A549 (cell line): ENCODE results near the gene MMS19. TPM values are rescaled to one million over a fixed set of nuclear protein-coding genes. Genes with fewer than 3 reads are reported as not detected.

Experiments
- ATAC-seq, 2 experiments: fragments of 200-7000 bp in 1 of 2; fragments of >200 bp in 1 of 2; cut with Nextera tagmentation in 1 of 2; cut with Tn5 transposase in 1 of 2; 3 replicates each; pipeline versions ENCODE4 v1.8.0 to v1.9.1; 2018 to 2020; ENCODE audit warnings: mild to moderate bottlenecking in 1 of 2, moderate library complexity in 1 of 2
- CTCF ChIA-PET: fragments of 300-600 bp; sonication (Branson Sonifier 250); formaldehyde crosslinking; extraction: SDS; loops from one replicate; lab custom pipeline; 2021; ENCODE audit warnings: antibody characterized with exemption, inconsistent platforms; lab: Yijun Ruan, JAX
- POLR2A ChIA-PET: fragments of 350-600 bp; formaldehyde crosslinking; extraction: SDS; loops from one replicate; lab custom pipeline; 2021; ENCODE audit warnings: antibody characterized with exemption, inconsistent platforms; lab: Yijun Ruan, JAX
- DNase-seq, 2 experiments: peaks; one replicate each; pipeline versions ENCODE4 v3.0.0 to v3.0.0-alpha.2; 2011 to 2016; ENCODE audit warnings: low read depth in 1 of 2, low spot score in 1 of 2
- FAIRE-seq: peaks from 2 replicates; lab custom pipeline; 2011; peaks lifted over from hg19 to GRCh38; lab: Jason Lieb, UNC
- H3K27ac ChIP-seq, 2 experiments: fragments of >200 bp; sonication (Bioruptor Twin); formaldehyde crosslinking; 3 replicates each; pipeline ENCODE4 v1.5.1; 2016 to 2017
- H3K4me1 ChIP-seq: fragments of >200 bp; sonication (Bioruptor Twin); formaldehyde crosslinking; 3 replicates; pipeline ENCODE4 v1.6.1; 2016
- H3K4me2 ChIP-seq: fragments of >200 bp; sonication (Bioruptor Twin); formaldehyde crosslinking; 3 replicates; pipeline ENCODE4 v1.6.1; 2016
- H3K4me3 ChIP-seq: fragments of >200 bp; sonication (Bioruptor Twin); formaldehyde crosslinking; 3 replicates; pipeline ENCODE4 v1.5.1; 2016
- H3K9me3 ChIP-seq: fragments of >200 bp; sonication (Bioruptor Twin); formaldehyde crosslinking; 3 replicates; pipeline ENCODE4 v1.6.1; 2016
- CBX8 ChIP-seq: fragments of 200-600 bp; sonication (generic); IDR thresholded peaks from 2 replicates; pipeline ENCODE4 v1.6.1; 2016
- CEBPB ChIP-seq, 2 experiments: fragments of >200 bp in 1 of 2; sonication (Bioruptor Twin) in 1 of 2; formaldehyde crosslinking in 1 of 2; IDR thresholded peaks; 2 replicates each; pipeline ENCODE4 v1.6.1; 2012 to 2016
- CHD2 ChIP-seq: fragments of 150-350 bp; IDR thresholded peaks from 2 replicates; pipeline ENCODE4 v1.6.1; 2014; ENCODE audit warnings: low read length; ENCODE audit not compliant: partially characterized antibody
- CHD4 ChIP-seq: fragments of 200-600 bp; sonication (generic); IDR thresholded peaks from 2 replicates; pipeline ENCODE4 v1.6.1; 2016; ENCODE audit warnings: antibody characterized with exemption, mild to moderate bottlenecking, borderline replicate concordance
- EHMT2 ChIP-seq: fragments of 200-600 bp; sonication (generic); IDR thresholded peaks from 2 replicates; pipeline ENCODE4 v1.6.1; 2016; ENCODE audit warnings: antibody characterized with exemption, low read depth, mild to moderate bottlenecking, moderate library complexity
- EP300 ChIP-seq, 2 experiments: fragments of >200 bp; sonication (Bioruptor Twin); formaldehyde crosslinking; IDR thresholded peaks; 2 replicates in 1 of 2; 3 replicates in 1 of 2; pipeline ENCODE4 v1.6.1; 2016 to 2017
- FOSL2 ChIP-seq, 2 experiments: fragments of 450-650 bp in 1 of 2; fragments of >200 bp in 1 of 2; sonication (Bioruptor Twin) in 1 of 2; formaldehyde crosslinking; IDR thresholded peaks; 2 replicates each; pipeline versions ENCODE4 v1.5.0 to v1.6.1; 2016 to 2020; ENCODE audit warnings: mild to moderate bottlenecking in 1 of 2, moderate library complexity in 1 of 2
- GATA3 ChIP-seq: IDR thresholded peaks from 2 replicates; pipeline ENCODE4 v1.6.1; 2012; ENCODE audit warnings: borderline replicate concordance
- HDAC2 ChIP-seq: fragments of 200-600 bp; sonication (generic); IDR thresholded peaks from 2 replicates; pipeline ENCODE4 v1.6.1; 2016
- HEYL ChIP-seq: fragments of 250-450 bp; sonication (Bioruptor Pico); IDR thresholded peaks from 2 replicates; pipeline ENCODE4 v1.8.0; 2021; ENCODE audit warnings: mild to moderate bottlenecking, moderate library complexity
- HOXB13 ChIP-seq: fragments of 250-450 bp; sonication (Bioruptor Pico); IDR thresholded peaks from 2 replicates; pipeline ENCODE4 v1.5.0; 2020; ENCODE audit warnings: low read depth, mild to moderate bottlenecking, moderate library complexity
- JUNB ChIP-seq: fragments of >200 bp; sonication (Bioruptor Twin); formaldehyde crosslinking; IDR thresholded peaks from 2 replicates; pipeline ENCODE4 v1.6.1; 2016
- MAFK ChIP-seq: fragments of 450-650 bp; IDR thresholded peaks from 2 replicates; pipeline ENCODE4 v1.6.1; 2014; ENCODE audit not compliant: partially characterized antibody
- MAZ ChIP-seq: fragments of 150-350 bp; IDR thresholded peaks from 2 replicates; pipeline ENCODE4 v1.6.1; 2014; ENCODE audit warnings: antibody characterized with exemption, low read depth, low read length, borderline replicate concordance
- NPAS2 ChIP-seq: fragments of 250-450 bp; sonication (Bioruptor Pico); IDR thresholded peaks from 2 replicates; pipeline ENCODE4 v1.8.0; 2022; ENCODE audit warnings: mild to moderate bottlenecking, moderate library complexity, borderline replicate concordance
- NR3C1 ChIP-seq: fragments of >200 bp; sonication (Bioruptor Twin); formaldehyde crosslinking; IDR thresholded peaks from 3 replicates; pipeline ENCODE4 v1.6.1; 2017
- POLR2AphosphoS2 ChIP-seq: conservative IDR thresholded peaks from 2 replicates; pipeline ENCODE4 v1.6.1; 2012; ENCODE audit warnings: low read length, improper control_type of control experiment, inconsistent platforms
- RAD21 ChIP-seq, 2 experiments: fragments of >200 bp in 1 of 2; sonication (Bioruptor Twin) in 1 of 2; formaldehyde crosslinking in 1 of 2; IDR thresholded peaks in 1 of 2; conservative IDR thresholded peaks in 1 of 2; 2 replicates in 1 of 2; 3 replicates in 1 of 2; pipeline ENCODE4 v1.6.1; 2012 to 2018; ENCODE audit warnings: inconsistent platforms in 1 of 2
- RARB ChIP-seq: fragments of 250-450 bp; sonication (Bioruptor Pico); IDR thresholded peaks from 2 replicates; pipeline ENCODE4 v1.8.0; 2021; ENCODE audit warnings: mild to moderate bottlenecking, moderate library complexity
- RFX5 ChIP-seq: fragments of 450-650 bp; IDR thresholded peaks from 2 replicates; pipeline ENCODE4 v1.7.1; 2014; ENCODE audit warnings: antibody characterized with exemption, mild to moderate bottlenecking, moderate library complexity
- RNF2 ChIP-seq: fragments of 200-600 bp; sonication (generic); IDR thresholded peaks from 2 replicates; pipeline ENCODE4 v1.6.1; 2016; ENCODE audit warnings: low read depth, mild to moderate bottlenecking, antibody characterized with exemption, moderate library complexity, borderline replicate concordance
- TFCP2L1 ChIP-seq: fragments of 250-450 bp; sonication (Bioruptor Pico); IDR thresholded peaks from 2 replicates; pipeline ENCODE4 v1.5.0; 2021; ENCODE audit warnings: mild to moderate bottlenecking
- ZFP36 ChIP-seq: fragments of 450-650 bp; IDR thresholded peaks from 2 replicates; pipeline ENCODE4 v1.6.1; 2014; ENCODE audit warnings: borderline replicate concordance; ENCODE audit not compliant: partially characterized antibody
- WGBS: methylation state at CpG from one replicate; pipeline ENCODE4 v1.1.6; 2017; ENCODE audit errors: missing lambda C conversion rate; 5-methylcytosine and 5-hydroxymethylcytosine counted together
- polyA plus RNA-seq, 4 experiments: library from polyadenylated mRNA; depleted of rRNA in 3 of 4; stranded (reverse); fragments of >200 nt; fragmentation: RNase III in 1 of 4; extraction: RNeasy Plus Mini Kit Qiagen cat#74134 plus additional on column Dnase treatment in 1 of 4; gene quantifications; 2 replicates in 3 of 4; 3 replicates in 1 of 4; pipeline ENCODE4 v1.2.3, GENCODE V29; 2011 to 2017
- TF ChIP-seq, protein P1 (sequence below): IDR thresholded peaks from 2 replicates; pipeline ENCODE4 v1.6.1; 2012
- TF ChIP-seq, protein P2 (sequence below): fragments of >200 bp; sonication (Bioruptor Twin); formaldehyde crosslinking; IDR thresholded peaks from 3 replicates; pipeline ENCODE4 v1.5.1; 2016
- TF ChIP-seq, protein P3 (sequence below): IDR thresholded peaks from 2 replicates; pipeline ENCODE4 v1.6.1; 2012
- TF ChIP-seq, protein P4 (sequence below): IDR thresholded peaks from 2 replicates; pipeline ENCODE4 v1.6.1; 2012; ENCODE audit warnings: low read depth, borderline replicate concordance
- TF ChIP-seq, protein P5 (sequence below): fragments of >200 bp; sonication (Bioruptor Twin); formaldehyde crosslinking; IDR thresholded peaks from 2 replicates; pipeline ENCODE4 v1.6.1; 2016
- TF ChIP-seq, protein P6 (sequence below): fragments of 250-450 bp; sonication (Bioruptor Pico); IDR thresholded peaks from 2 replicates; pipeline ENCODE4 v1.5.0; 2020; ENCODE audit warnings: low read depth, mild to moderate bottlenecking, moderate library complexity
- TF ChIP-seq, protein P7 (sequence below): fragments of >200 bp; sonication (Bioruptor Twin); formaldehyde crosslinking; IDR thresholded peaks from 3 replicates; pipeline ENCODE4 v1.6.1; 2016

MMS19 gene
- polyA plus RNA-seq, 2 of the 4 experiments (the other 2 are of a cell fraction) = 60.6 to 65.6 TPM

DNA sequence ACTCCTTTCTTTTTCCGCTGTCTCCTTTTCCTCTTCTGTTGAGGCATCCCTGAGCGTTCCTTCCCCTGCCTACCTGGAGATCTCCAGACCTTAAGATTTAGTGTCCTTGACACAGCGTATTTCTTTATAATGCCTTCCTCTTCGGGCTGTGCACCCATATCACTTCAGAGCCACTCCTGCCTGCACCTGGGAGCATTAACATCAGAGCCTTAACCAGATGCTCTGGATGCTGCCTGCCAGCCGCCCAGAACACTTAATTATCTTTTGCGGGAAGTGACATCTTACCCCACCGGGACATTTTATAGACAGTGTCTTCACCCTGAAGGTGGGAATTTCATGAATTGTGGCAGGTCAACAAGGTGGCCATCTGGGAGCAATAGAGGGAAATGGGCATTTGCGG, 24.7 kb upstream of the MMS19 start:
- TF ChIP-seq, protein P1, sequence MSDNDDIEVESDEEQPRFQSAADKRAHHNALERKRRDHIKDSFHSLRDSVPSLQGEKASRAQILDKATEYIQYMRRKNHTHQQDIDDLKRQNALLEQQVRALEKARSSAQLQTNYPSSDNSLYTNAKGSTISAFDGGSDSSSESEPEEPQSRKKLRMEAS = no peak
- TF ChIP-seq POLR2AphosphoS2 (no peak), NPAS2 (no peak), NR3C1 (no peak), ZFP36 (no peak)
- TF ChIP-seq, protein P2, sequence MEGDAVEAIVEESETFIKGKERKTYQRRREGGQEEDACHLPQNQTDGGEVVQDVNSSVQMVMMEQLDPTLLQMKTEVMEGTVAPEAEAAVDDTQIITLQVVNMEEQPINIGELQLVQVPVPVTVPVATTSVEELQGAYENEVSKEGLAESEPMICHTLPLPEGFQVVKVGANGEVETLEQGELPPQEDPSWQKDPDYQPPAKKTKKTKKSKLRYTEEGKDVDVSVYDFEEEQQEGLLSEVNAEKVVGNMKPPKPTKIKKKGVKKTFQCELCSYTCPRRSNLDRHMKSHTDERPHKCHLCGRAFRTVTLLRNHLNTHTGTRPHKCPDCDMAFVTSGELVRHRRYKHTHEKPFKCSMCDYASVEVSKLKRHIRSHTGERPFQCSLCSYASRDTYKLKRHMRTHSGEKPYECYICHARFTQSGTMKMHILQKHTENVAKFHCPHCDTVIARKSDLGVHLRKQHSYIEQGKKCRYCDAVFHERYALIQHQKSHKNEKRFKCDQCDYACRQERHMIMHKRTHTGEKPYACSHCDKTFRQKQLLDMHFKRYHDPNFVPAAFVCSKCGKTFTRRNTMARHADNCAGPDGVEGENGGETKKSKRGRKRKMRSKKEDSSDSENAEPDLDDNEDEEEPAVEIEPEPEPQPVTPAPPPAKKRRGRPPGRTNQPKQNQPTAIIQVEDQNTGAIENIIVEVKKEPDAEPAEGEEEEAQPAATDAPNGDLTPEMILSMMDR = no peak
- POLR2A ChIA-PET = no interaction called here

DNA sequence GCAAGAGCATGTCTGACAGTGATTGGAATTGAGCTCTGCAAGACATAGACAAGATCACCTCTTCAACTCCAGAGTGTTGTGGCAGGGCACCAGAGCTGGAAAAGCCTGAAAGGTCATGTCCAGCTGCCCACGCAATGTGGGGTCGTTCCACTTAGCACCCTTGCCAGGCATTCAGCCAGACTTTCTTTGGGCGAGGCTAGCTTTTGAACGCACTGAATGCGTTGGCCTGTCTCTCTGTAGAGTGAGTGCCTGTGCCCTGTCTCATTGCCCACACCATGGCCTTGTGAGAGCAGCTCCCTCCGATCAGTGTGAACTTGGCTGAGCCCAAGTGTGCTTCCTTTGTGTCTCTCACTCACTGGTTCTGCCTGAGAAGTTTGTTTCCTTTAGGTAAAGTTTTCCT, 23.8 kb upstream of the MMS19 start:
- 74% methylated on average over 6 of the region's 6 CpGs for WGBS

More for the DNA sequence above, 24.7 kb upstream of the MMS19 start:
- no peaks in the 10 kb centered on the region for H3K9me3 ChIP-seq
- H3K4me2 ChIP-seq = no peak overlapping the region
- CTCF ChIA-PET = interaction anchor here (1.1 to 1.9 kb wide), 5 partner anchors 11 to 59 kb away, joined by 4 to 16 read pairs (median 5); no protein-coding TSS in a partner anchor
- no peak for FAIRE-seq
- no peak for DNase-seq
- H3K4me3 ChIP-seq = no peak overlapping the region
- H3K27ac ChIP-seq = no peak overlapping the region
- WGBS = 84% methylated on average over 8 of the region's 8 CpGs
- H3K4me1 ChIP-seq = peaks cover 10% of the 10 kb centered on the region; the same call in 2 of the 3 replicates
- no peak for ATAC-seq

DNA sequence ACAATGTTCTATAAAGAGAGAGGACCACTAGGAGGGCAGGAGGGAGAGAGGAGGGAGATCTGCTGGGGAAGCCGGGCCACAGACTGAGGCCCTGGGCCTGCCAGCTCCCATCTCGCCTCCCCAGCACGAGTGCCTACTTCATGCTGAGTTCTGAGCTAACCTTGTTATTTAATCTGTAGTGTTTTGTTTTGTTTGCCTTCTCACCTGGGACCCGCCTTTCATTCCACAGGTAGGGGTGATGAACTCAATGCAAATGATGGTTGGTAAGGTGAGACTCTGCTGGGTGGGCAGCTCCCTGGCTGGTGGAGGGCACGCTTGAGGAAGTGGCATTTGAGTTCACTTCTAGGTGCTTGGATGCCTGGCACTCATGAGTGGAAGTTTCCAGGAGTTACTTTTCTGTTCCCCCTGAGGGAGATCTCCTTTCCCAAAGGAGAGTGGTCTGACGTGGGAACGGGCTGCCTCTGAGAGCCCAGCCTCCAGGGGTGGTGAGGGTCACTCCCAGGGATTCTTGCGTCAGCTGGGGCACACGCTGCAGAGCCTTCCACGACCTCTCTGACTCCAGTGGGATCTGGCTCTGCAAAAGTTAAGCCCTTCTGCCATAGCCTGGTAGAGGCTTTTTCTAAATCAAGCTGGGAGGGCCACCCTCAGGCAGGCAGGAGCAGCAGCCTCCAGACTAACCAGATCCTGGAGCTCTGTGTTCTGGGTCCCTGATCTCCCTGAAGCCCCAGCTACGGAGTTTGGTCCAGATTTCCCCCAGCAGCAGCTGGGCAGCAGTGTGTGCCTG, 22.9 kb upstream of the MMS19 start:
- H3K4me2 ChIP-seq = no peak overlapping the region
- H3K9me3 ChIP-seq = no peaks in the 10 kb centered on the region
- DNase-seq (no peak), ATAC-seq (no peak; a peak in 1 of 6 replicates), FAIRE-seq (no peak)
- CTCF ChIA-PET = interaction anchor here (0.7 to 2.5 kb wide), 11 partner anchors 9 to 57 kb away, joined by 3 to 16 read pairs (median 5); no protein-coding TSS in a partner anchor
- H3K27ac ChIP-seq = no peak overlapping the region
- no peak overlapping the region for H3K4me3 ChIP-seq
- 80% methylated on average over 10 of the region's 11 CpGs for WGBS
- POLR2A ChIA-PET = no interaction called here
- H3K4me1 ChIP-seq = peaks cover 10% of the 10 kb centered on the region; the same call in 2 of the 3 replicates
- TF ChIP-seq RNF2 = no peak
- no peak for TF ChIP-seq FOSL2 (IDR thresholded peaks at IDR 0.05)
- TF ChIP-seq FOSL2 (CRISPR knock-in tag; IDR thresholded peaks at IDR 0.05) = no peak
- no peak for TF ChIP-seq MAZ
- TF ChIP-seq HOXB13 (CRISPR knock-in tag) = no peak
- TF ChIP-seq HEYL (CRISPR knock-in tag) = no peak
- TF ChIP-seq GATA3 = no peak
- TF ChIP-seq RFX5 = no peak
- TF ChIP-seq, protein P3, sequence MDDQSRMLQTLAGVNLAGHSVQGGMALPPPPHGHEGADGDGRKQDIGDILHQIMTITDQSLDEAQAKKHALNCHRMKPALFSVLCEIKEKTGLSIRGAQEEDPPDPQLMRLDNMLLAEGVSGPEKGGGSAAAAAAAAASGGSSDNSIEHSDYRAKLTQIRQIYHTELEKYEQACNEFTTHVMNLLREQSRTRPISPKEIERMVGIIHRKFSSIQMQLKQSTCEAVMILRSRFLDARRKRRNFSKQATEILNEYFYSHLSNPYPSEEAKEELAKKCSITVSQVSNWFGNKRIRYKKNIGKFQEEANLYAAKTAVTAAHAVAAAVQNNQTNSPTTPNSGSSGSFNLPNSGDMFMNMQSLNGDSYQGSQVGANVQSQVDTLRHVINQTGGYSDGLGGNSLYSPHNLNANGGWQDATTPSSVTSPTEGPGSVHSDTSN = no peak
- no peak for TF ChIP-seq NR3C1
- no peak for TF ChIP-seq JUNB
- TF ChIP-seq, protein P1 = no peak
- no peak for TF ChIP-seq CEBPB (IDR thresholded peaks at IDR 0.05)
- TF ChIP-seq RARB (CRISPR knock-in tag) = no peak

More for the DNA sequence above, 23.8 kb upstream of the MMS19 start:
- no peaks in the 10 kb centered on the region for H3K9me3 ChIP-seq
- no peak overlapping the region for H3K4me3 ChIP-seq
- no peak for DNase-seq
- no peak for ATAC-seq
- POLR2A ChIA-PET = no interaction called here
- no peak overlapping the region for H3K27ac ChIP-seq
- peaks cover 10% of the 10 kb centered on the region; the same call in 2 of the 3 replicates for H3K4me1 ChIP-seq
- TF ChIP-seq MAFK = no peak
- TF ChIP-seq CBX8 = no peak
- no peak for TF ChIP-seq CHD2
- TF ChIP-seq, protein P4, sequence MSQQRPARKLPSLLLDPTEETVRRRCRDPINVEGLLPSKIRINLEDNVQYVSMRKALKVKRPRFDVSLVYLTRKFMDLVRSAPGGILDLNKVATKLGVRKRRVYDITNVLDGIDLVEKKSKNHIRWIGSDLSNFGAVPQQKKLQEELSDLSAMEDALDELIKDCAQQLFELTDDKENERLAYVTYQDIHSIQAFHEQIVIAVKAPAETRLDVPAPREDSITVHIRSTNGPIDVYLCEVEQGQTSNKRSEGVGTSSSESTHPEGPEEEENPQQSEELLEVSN = no peak
- TF ChIP-seq, protein P5, sequence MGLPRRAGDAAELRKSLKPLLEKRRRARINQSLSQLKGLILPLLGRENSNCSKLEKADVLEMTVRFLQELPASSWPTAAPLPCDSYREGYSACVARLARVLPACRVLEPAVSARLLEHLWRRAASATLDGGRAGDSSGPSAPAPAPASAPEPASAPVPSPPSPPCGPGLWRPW = no peak
- no peak for TF ChIP-seq CHD4
- TF ChIP-seq, protein P6, sequence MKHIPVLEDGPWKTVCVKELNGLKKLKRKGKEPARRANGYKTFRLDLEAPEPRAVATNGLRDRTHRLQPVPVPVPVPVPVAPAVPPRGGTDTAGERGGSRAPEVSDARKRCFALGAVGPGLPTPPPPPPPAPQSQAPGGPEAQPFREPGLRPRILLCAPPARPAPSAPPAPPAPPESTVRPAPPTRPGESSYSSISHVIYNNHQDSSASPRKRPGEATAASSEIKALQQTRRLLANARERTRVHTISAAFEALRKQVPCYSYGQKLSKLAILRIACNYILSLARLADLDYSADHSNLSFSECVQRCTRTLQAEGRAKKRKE (CRISPR knock-in tag) = no peak
- TF ChIP-seq HDAC2 = no peak
- no peak for TF ChIP-seq JUNB
- no peak for TF ChIP-seq EP300 (IDR thresholded peaks at IDR 0.05)
- TF ChIP-seq RAD21 (conservative IDR thresholded peaks at IDR 0.05 in 1 of 2, IDR thresholded peaks at IDR 0.05 in 1 of 2) = no peak
- no peak for TF ChIP-seq MAZ
- no peak for TF ChIP-seq EHMT2
- TF ChIP-seq, protein P7, sequence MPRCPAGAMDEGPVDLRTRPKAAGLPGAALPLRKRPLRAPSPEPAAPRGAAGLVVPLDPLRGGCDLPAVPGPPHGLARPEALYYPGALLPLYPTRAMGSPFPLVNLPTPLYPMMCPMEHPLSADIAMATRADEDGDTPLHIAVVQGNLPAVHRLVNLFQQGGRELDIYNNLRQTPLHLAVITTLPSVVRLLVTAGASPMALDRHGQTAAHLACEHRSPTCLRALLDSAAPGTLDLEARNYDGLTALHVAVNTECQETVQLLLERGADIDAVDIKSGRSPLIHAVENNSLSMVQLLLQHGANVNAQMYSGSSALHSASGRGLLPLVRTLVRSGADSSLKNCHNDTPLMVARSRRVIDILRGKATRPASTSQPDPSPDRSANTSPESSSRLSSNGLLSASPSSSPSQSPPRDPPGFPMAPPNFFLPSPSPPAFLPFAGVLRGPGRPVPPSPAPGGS = no peak
- no peak for TF ChIP-seq TFCP2L1 (CRISPR knock-in tag)
- CTCF ChIA-PET = interaction anchor here (0.7 to 2.5 kb wide), 10 partner anchors 10 to 90 kb away, joined by 3 to 16 read pairs (median 5); no protein-coding TSS in a partner anchor
- H3K4me2 ChIP-seq = no peak overlapping the region
- FAIRE-seq = no peak
